GM12891 (cell line): ENCODE measurements around the gene SNAP29.
"Not testable (repeated sequence)": the region's sequence is repeated elsewhere in the genome, so short reads cannot be mapped to it uniquely, and the experiment has no call there.

Source experiments
- PAX5 ChIP-seq: IDR thresholded peaks from 2 replicates; pipeline ENCODE4 v1.6.1; 2011; ENCODE audit warnings: low read length, moderate library complexity, mild to moderate bottlenecking; ENCODE audit not compliant: insufficient read depth, severe bottlenecking
- POLR2A ChIP-seq: IDR thresholded peaks from 2 replicates; pipeline ENCODE4 v1.6.1; 2011; ENCODE audit warnings: low read depth, low read length, control low read depth
- POLR2AphosphoS5 ChIP-seq: IDR thresholded peaks from 2 replicates; pipeline ENCODE4 v1.6.1; 2011; ENCODE audit warnings: low read depth, low read length, control low read depth
- POU2F2 ChIP-seq: IDR thresholded peaks from 2 replicates; pipeline ENCODE4 v1.6.1; 2011; ENCODE audit warnings: low read depth, mild to moderate bottlenecking, control low read depth, low read length, moderate library complexity
- SPI1 ChIP-seq: IDR thresholded peaks from 2 replicates; pipeline ENCODE4 v1.6.1; 2011; ENCODE audit warnings: low read depth, low read length, control low read depth
- TAF1 ChIP-seq: IDR thresholded peaks from 2 replicates; pipeline ENCODE4 v1.6.1; 2011; ENCODE audit warnings: low read depth, low read length, control low read depth

- TF ChIP-seq SPI1, POLR2A, POLR2AphosphoS5, PAX5, TAF1, POU2F2: not testable (repeated sequence)
Measured at GRCh38 chr22:20897737-20898136, 38.9 kb downstream of the SNAP29 start.
